NCI-H1105 treated with DMSO at 0.1 percent for 48 hours (cell line): ENCODE results near the gene CCBE1.
"Not testable (repeated sequence)": the region's sequence is repeated elsewhere in the genome, so short reads cannot be mapped to it uniquely, and the experiment has no call there.

Experiments used
- DNase-seq: peaks from one replicate; lab custom pipeline; 2025; lab: John Stamatoyannopoulos, UW

The CCBE1 gene

GRCh38 chr18:59655676-59656075, 41.5 kb downstream of the CCBE1 start:
- no peak for DNase-seq

- DNase-seq = no peak
Observed at GRCh38 chr18:59651071-59651470, 46.2 kb downstream of the CCBE1 start.

GRCh38 chr18:59650266-59650820, 46.9 kb downstream of the CCBE1 start:
- DNase-seq = no peak

GRCh38 chr18:59649591-59649990, 47.6 kb downstream of the CCBE1 start:
- DNase-seq = no peak

- DNase-seq = not testable (repeated sequence)
Observed at GRCh38 chr18:59648469-59648868, 48.8 kb downstream of the CCBE1 start.

GRCh38 chr18:59646963-59647307, 50.3 kb downstream of the CCBE1 start:
- no peak for DNase-seq

- no peak for DNase-seq
Observed at GRCh38 chr18:59646228-59646962, 50.8 kb downstream of the CCBE1 start.

GRCh38 chr18:59643740-59644139, 53.5 kb downstream of the CCBE1 start:
- no peak for DNase-seq

- DNase-seq = no peak
Observed at GRCh38 chr18:59640721-59641120, 56.5 kb downstream of the CCBE1 start.

GRCh38 chr18:59639821-59640220, 57.4 kb downstream of the CCBE1 start:
- no peak for DNase-seq

GRCh38 chr18:59639136-59639535, 58.1 kb downstream of the CCBE1 start:
- DNase-seq = no peak

- DNase-seq = no peak
Observed at GRCh38 chr18:59633961-59634485, 63.2 kb downstream of the CCBE1 start.

GRCh38 chr18:59633317-59633716, 63.9 kb downstream of the CCBE1 start:
- no peak for DNase-seq

GRCh38 chr18:59631583-59632181, 65.5 kb downstream of the CCBE1 start:
- peak; percentile 58 for DNase-seq

GRCh38 chr18:59629894-59630293, 67.3 kb downstream of the CCBE1 start:
- no peak for DNase-seq

- DNase-seq = no peak
Observed at GRCh38 chr18:59628995-59629394, 68.2 kb downstream of the CCBE1 start.

- DNase-seq = no peak
Observed at GRCh38 chr18:59627414-59627813, 69.8 kb downstream of the CCBE1 start.

- no peak for DNase-seq
Observed at GRCh38 chr18:59624369-59624765, 72.9 kb downstream of the CCBE1 start.

- DNase-seq = no peak
Observed at GRCh38 chr18:59623456-59624368, 73.5 kb downstream of the CCBE1 start.

- DNase-seq = no peak
Observed at GRCh38 chr18:59621027-59621426, 76.2 kb downstream of the CCBE1 start.

GRCh38 chr18:59620381-59620780, 76.8 kb downstream of the CCBE1 start:
- DNase-seq = no peak

GRCh38 chr18:59619816-59620215, 77.4 kb downstream of the CCBE1 start:
- no peak for DNase-seq
